Activated effector memory CD4-positive, alpha-beta T cell treated with anti-CD3 and anti-CD28 coated beads, Interleukin-2, amount 50 U/mL, for 16 hours (primary cell): ENCODE results near the gene CNOT10.
A peak's percentile ranks its signal among the peaks of the same experiment; 100 is the strongest.
"Not testable (repeated sequence)": the region's sequence is repeated elsewhere in the genome, so short reads cannot be mapped to it uniquely, and the experiment has no call there.

Source experiments
- DNase-seq: peaks from one replicate; pipeline ENCODE4 v3.0.0-alpha.2; 2020

CNOT10 gene

DNA sequence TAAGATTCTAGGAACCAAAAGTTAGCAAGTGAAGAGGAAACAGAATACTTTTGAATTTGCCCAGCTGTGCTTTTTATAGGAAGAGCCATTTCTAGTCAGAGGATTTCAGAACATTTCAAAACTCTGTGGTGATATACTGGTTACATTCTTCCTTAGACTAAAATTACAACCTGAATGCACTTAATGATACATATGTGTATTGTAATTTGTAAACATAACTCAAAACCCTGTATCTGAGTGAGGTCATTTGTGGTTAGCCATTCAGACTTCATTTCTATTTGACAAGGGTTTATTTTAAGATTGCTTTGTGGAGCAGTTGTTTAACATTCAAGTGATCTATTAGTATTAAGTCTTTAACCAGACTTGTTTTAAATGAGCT is 73.4 kb downstream of the CNOT10 start:
- DNase-seq = no peak

DNA sequence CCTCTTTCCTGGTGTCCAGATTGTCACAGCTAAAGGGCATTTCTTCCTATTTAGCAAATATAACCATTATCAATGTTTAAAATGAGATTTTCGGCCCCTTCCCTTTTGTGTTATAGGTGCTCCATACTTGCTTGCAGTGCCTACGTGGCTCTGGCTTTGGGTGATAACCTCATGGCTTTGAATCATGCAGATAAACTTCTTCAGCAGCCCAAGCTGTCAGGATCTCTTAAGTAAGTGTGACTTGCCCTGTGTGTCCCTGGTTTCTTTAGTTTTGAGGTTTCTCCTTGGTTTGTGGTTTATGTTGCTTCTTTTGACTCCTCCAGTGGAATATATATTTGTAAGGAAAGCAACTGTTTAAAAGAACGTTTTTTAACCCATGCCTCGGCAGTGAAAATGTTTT is 74.4 kb downstream of the CNOT10 start:
- no peak for DNase-seq

DNA sequence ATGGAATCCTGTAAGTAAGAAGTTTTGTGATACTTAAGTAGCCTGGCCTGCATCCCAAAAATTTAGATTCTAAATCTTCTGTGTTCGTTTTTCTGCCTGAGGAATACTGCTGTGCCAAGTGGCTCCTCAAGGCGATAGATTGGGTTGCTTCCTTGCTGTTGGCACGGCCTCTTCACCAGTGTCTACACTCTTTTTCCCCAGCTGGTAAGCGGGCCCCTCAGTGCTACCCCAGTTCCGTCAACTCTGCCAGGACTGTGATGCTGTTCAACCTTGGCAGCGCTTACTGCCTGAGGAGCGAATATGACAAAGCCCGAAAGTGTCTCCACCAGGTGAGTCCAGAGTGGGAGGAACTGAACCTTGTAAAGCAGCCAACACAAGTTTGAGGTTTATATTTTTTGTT is 79.5 kb downstream of the CNOT10 start:
- no peak for DNase-seq

DNA sequence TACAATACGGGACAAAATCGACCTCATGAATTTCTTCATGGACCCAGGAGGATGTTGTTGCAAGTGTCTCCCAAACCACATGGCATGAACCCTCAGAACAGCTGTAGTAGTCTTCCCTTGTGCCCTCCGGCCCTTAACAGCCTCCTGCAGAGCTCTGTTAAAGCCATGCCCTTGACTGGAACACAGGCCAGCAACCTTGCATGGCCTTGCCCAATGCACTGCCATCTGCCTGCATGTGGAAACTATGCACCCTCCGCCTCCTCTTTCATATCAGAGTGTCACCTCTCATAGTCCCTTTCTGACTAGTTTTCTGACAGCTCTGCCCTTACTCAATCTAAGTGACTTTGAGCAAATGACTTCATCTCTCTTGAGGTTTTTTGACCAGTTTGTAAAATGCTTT is 93.4 kb downstream of the CNOT10 start:
- no peak for DNase-seq

DNA sequence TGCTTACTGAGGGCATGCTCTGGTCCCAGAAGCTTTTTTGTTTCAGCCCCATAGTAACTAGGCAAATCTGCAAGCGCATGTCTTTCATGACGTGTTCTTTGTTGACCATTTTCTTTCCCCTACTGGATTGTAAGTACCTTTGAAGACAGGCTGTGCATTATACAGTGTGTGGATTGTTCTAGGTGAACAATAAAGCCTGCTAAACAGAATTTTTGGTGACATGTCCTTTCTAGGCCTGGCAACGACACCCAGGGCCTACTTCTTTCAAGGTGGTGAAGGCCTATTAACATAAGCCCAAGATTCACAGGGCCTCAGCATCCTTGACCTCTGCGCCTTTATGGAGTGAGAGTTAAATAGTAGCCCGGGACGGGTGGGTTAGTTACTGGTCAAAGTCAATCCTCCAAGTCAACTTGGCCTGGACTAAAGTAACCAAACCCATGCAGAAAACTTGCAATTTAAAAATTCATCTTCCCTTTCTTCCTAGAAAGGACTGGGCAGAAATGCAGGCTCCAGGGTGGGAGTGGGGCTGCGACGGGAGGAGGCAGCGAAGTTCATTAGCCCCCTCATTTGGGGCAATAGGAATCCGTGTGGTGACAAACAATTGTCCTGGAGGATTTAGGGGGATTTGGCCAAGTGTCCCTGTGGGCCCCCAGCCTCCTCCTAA is 95.2 kb downstream of the CNOT10 start:
- no peak for DNase-seq

DNA sequence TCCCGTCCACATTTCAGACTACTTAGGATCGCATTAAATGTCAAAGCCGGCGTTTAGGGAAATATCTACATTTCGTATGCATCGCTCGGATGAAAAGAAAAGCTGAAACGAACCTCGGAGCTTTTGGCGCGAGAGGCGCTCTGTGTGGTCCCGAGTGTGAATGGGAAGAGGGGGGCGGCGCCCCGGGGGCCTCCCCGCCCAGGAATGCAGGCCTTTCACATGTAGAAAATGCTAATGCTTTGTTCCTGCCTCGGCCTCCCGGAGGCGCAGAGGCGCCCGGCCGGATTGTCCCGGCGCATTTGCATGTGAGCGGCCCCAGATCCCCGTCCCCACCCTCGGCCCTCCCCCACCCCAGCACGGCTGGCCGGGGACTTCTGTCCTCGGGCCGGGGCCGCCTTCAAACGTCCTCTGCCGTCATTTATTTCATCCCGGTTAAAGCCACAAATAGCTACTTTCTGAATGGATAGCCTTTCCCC is 95.8 kb downstream of the CNOT10 start:
- no peak for DNase-seq

DNA sequence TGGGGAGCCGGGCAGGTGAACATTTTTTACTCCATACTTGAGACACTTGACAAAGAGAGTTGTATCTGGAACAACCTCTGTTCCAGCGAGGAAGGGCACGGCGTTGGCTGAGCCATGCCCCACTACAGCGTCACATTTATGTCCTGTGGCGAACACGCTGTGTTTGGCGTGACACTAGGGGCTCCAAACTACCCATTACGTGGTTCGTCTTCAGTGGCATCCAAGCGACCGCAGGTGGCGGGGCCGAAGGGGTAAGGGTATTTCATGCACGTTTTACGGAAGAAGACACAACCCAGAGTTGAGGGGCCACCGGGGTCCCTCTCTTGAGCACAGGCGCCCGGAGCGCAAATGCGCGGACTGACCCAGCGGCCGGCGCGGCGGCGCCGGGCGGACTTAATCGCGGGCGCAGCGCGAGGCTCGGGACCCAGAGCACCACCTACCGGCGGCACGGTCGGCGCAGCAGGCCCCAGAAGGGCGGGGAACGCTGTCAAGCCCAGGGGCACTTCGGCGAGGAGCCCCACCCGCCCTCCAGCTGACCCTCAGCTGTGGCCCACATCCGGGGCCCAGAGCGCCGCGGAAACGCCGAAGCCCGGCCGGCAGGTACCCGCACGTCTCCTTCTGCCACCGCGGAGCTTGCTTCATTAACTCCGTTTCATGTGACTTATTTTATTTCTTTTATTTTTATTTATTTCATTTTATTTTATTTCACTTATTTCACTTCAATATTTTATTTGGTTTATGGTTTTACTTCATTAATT is 96.4 kb downstream of the CNOT10 start:
- peak; percentile 89 for DNase-seq

DNA sequence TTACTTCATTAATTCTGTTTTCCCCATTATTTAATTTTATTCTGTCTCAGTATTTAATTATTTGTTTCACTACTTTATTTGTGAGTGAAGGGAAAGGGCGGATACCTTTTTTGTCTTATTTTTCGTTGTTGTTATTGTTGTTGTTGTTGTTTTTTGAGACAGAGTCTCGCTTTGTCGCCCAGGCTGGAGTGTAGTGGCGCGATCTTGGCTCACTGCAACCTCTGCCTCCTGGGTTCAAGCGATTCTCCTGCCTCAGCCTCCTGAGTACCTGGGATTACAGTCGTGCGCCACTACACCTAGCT is 96.9 kb downstream of the CNOT10 start:
- DNase-seq = not testable (repeated sequence)

DNA sequence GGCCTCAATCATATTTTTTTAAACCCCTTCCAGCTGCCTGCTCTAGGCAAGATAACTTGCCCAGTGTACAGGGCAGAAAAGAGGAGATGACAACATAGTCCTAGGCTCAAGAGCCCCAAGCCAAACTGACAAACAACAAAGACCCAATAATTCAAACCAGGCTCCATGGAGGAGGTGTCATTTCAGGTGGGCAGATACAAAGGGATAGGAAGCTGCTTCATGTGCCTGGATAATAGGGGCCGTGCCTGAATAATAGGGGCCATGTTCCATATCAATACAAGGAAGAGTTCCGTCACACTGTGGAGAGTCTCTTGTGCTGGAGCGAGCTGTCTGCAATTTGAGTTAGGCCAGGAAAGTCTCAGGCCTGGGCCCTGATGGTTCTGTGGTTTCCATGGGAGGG is 97.4 kb downstream of the CNOT10 start:
- DNase-seq = no peak

DNA sequence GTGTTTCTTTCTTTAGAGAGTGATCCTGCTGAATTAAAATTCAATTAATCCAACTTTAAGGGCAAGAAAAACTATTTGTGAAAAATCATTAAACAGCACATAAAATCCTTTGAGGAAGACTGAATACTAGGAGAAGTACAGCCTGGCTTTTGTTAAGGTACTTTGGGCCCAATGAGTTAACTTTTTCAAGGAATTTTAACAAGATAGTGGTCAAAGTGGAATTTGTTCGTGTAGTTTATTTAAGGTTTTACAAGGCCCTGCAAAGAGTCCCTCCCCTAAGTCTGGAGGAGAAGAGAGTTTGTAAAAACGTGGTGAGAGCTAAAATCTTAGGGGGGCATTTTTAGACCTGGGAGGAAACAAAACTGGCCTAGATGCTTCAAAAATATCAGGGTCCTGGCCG is 106.8 kb downstream of the CNOT10 start:
- no peak for DNase-seq

DNA sequence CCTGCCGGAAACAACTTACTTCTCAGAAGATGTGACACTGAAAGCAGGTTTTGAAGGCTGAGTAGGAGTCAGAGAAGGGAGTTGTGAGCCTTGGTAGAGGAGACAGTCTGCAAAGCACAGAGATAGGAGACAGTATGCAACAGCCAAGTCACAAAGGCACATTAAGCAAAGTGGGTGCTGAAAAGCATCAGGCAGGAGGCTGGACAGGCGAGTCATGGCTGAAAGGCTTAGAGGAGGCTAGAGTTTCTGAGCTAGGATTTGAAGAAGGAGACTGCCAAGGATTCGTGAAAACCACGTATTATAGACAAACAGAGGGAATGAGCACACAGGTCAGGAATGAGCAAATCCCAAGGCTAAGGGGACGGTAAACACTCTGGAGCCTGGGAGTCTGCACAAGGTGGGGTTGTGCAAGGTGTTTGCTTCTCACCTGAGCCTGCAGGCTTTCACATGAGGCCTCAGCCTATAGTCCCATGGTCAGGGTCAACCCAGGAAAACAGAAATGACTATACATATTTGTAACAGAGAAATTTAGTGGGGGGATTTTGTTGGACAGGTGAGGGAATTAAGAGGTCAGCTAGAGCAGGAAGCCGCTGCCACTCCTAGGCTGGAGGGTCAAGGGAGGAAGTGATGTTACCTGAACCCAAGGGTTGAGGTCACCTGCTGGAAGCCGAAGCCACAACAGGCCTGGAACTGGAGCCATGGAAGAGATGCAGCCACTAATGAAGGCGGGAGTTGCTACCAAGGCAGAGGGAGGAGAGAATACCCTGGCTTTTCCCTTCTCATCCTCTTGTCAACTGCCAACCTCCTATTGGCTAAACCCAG is 109.7 kb downstream of the CNOT10 start:
- DNase-seq = no peak

DNA sequence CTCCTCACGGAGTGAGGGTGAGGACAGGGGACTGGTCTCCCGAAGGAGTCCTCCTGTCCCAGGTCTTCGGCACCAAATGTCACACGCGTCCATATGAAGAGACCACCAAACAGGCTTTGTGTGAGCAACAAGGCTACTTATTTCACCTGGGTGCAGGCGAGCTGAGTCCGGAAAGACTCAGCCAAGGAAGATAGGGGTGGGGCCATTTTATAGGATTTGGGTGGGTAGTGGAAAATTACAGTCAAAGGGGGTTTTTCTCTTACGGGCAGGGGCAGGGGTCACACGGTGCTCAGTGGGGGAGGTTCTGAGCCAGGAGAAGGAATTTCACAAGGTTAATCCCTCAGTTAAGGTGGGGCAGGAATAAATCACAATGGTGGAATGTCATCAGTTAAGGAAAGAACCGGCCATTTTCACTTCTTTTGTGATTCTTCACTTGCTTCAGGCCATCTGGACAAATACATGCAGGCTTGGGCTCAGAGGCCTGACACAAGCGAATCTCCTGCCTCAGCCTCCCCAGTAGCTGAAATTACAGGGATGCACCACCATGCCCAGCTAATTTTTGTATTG is 111.5 kb downstream of the CNOT10 start:
- DNase-seq = not testable (repeated sequence)

DNA sequence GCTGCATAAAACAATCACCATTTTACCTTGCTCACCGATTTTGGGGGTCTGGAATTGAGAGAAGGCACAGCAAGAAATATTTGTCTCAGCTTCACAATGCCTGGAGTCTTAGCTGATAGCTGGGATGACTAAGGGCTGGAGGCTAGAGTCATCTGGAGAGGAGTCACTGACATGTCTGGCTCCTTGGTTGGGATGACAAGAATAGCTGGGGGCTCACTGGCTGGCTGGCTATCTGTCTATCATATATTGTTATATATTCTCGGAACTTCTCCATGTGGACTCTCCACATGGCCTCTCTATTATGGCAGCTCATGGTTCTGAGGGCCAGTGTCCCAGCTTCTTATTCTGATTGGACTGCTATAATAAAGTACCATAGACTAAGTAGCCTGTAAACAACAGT is 112.8 kb downstream of the CNOT10 start:
- DNase-seq = no peak

DNA sequence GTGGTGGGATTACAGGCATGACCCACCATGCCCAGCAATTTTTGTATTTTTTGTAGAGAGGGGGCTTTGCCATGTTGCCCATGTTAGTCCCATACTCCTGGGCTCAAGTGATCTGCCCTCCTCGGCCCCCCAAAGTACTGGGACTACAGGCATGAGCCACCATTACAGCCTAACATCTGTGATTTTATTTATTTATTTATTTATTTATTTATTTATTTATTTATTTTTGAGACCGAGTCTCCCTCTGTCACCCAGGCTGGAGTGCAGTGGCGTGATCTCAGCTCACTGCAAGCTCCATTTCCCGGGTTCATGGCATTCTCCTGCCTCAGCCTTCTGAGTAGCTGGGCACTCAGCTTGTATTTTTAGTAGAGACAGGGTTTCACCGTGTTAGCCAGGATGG is 116.5 kb downstream of the CNOT10 start:
- peak; percentile 8 for DNase-seq

DNA sequence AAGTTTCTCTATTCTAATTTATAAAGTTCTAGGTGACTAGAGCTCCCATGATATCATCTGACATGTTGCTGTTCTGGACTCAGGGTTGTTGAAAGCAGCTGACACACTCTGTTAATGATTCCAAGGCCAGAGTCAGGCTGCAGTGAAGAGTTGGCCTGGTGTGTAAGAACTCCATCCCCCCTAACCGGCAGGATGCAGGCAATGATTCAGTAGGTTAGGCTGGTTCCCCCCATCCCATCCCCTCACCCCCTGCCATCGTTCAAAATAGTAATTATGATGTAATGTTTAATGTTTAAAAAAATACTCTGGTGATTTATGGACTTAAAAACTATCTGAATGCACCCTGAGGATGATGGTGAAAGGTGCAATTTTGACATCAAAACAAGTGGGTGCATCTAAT is 128.2 kb downstream of the CNOT10 start:
- no peak for DNase-seq

DNA sequence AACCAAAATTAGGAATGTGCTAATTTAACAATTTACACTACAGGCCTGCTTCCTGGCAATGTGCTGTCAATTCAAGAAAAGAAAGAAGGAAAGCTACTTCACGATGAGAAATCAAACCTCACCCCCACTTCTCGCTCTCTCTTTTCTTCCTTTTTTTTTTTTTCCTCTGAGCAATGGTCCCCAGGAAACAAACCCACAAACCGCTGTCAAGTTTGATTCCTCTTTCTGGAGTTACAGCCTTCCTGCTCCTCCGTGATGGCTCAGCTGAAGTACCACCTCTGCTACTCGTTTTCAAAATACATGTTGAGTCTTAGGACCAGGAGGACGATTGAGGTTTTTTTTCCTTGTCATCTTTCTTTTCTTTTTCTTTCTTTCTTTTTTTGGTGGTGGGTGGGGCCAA is 129.4 kb downstream of the CNOT10 start:
- no peak for DNase-seq

DNA sequence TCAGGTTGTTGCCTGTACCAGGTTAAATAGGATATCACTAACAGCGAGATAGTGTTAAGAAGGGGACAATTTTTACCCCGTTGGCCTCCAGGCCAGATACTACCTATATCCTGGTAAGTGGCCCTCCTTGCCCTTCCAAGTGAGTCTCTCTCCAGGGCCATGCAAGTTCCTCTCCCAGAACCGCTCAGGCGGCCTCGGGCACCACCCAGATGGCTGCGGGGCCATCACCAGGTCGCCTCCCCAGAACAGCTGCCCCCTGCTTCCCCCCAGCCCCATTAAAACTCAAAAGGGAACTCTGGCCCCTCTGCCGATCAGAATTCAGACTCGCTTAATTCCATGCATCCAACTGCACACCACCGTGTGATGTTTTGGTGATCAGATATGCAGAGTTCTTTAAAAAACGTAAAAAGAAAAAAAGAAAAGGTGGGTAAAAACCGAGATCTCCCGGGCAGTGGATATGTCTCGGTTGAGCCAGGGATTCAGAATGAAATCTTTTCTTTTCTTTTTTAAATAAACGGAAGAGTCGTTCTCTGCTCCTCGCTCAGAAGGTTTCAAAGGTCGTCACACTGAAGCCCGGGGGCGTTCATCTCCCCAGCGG is 131.0 kb downstream of the CNOT10 start:
- DNase-seq = no peak

DNA sequence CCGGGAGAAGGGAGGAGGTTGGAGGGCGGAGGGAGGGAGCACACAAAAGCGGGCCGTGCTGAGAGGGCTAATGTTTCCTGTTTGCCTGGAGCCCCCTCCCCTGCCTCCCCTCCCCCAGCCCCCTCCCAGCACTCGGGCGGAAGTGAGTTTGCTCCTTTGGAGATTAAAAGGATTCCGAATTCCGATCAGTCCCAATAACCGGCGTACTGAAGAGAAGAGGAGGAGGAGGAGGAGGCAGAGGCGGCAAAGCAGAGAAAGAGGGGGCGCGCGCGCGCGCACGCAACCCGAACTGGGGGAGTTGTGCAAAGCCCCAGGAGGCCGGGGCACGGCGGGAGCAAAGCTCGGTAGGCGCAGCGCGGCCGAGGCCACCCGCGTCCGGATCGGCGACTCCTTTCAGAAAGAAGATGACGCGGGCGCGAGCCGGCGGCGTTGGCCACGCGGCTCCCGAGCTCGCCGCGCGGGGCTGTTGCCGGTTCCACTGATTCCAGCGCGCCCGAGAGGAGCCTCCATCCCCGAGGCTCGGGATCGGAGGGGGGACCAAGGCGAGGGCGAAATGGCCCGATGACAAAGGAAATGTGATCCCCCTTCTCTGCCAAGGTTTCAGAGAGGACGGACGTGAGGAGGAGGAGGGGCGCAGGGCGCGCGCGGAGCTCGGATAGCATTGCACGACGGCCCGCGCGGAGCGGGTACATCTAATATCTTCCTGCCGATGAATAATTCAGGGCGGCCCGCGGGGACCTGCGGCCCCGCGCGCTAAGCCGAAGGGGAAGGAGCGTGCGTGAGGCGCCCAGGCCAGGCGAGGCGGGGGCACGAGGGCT is 131.7 kb downstream of the CNOT10 start:
- peak; percentile 62 for DNase-seq

DNA sequence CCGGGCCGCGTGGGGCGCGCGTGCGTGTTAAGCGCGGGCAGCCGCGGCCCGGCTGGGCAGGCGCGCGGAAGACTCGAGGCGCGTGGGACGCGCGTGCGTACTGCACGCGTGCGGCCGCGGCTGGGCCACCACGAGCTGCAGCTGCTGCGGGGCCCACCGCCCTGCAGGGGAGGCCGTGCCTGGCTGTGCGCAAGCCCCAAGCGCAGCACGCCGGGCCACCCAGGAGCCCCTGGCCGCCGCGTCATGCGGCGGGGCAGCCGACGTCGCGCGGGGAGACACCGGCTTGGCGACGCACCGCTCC is 132.2 kb downstream of the CNOT10 start:
- DNase-seq = peak; percentile 61

DNA sequence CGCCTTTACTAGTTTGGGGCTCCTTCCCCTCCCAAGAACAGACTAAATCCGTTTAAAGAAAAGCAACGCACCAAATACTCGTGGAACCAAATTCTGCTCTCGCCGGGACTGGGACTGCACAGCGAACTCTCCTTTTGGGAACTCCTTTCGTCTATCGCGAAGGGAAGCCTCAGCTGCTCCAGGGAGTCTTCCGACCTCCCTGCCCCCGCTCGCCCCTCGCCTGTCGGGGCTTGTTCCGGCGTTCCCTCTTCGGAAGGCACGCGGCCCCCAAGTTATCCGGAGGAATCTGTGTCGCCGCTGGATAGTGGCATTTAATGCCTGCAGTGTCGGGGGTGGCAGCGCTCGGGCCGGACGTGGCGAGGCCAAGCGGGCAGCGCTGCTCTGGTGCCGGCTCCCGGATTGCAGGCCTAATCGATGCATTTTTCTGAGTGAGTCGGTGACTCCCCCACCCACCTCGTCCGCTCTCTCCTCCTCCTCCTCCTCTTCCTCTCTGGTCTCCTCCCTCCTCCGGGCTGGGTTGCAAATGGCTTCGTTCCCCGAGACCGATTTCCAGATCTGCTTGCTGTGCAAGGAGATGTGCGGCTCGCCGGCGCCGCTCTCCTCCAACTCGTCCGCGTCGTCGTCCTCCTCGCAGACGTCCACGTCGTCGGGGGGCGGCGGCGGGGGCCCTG is 132.7 kb downstream of the CNOT10 start, which contains the start of gene TRIM71:
Gene TRIM71 (plus strand): TSS at position 440 of the 671 bp plus-strand sequence. CDS start 84 bp downstream, at position 524.
- peak; percentile 59 for DNase-seq

DNA sequence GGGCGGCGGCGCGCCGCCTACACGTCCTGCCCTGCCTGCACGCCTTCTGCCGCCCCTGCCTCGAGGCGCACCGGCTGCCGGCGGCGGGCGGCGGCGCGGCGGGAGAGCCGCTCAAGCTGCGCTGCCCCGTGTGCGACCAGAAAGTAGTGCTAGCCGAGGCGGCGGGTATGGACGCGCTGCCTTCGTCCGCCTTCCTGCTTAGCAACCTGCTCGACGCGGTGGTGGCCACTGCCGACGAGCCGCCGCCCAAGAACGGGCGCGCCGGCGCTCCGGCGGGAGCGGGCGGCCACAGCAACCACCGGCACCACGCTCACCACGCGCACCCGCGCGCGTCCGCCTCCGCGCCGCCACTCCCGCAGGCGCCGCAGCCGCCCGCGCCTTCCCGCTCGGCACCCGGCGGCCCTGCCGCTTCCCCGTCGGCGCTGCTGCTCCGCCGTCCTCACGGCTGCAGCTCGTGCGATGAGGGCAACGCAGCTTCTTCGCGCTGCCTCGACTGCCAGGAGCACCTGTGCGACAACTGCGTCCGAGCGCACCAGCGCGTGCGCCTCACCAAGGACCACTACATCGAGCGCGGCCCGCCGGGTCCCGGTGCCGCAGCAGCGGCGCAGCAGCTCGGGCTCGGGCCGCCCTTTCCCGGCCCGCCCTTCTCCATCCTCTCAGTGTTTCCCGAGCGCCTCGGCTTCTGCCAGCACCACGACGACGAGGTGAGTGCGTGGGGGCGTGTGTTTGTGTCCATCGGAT is 133.4 kb downstream of the CNOT10 start:
- peak; percentile 61 for DNase-seq
